GM12892 (cell line): Measurements from ENCODE around the gene HNRNPM.

Experiments used
- POLR2A ChIP-seq: IDR thresholded peaks from 2 replicates; pipeline ENCODE4 v1.6.1; 2011; ENCODE audit warnings: low read depth, low read length, control low read depth
- POLR2AphosphoS5 ChIP-seq: IDR thresholded peaks from 2 replicates; pipeline ENCODE4 v1.6.1; 2011; ENCODE audit warnings: low read depth, low read length, control low read depth

DNA sequence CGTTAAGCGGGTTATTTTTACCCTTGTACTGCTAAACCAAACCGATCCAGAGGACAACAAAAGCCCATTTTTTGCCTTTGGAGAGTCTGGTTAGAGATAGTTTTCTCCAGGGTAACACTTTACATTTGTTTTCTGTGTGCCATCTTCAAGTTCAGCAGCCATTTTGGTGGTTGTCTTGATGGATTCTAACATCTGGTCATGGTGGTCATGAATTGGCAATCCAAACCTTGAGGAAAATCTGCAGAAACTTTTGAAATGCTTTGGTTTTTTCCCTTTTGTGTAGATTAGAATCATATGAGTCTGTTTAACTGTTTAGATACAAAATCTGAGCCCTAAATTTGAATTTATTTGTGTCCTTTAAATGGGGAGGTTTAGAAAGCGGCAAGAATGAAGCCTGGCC is 16.6 kb downstream of the HNRNPM start:
- TF ChIP-seq POLR2A (no peak), POLR2AphosphoS5 (no peak)
